HG03280 (cell line): ENCODE data around the gene MCL1.
"Not testable (repeated sequence)": the region's sequence is repeated elsewhere in the genome, so short reads cannot be mapped to it uniquely, and the experiment has no call there.

ENCODE experiments used
- ATAC-seq: cut with Tn5 transposase; IDR thresholded peaks from one replicate; pipeline ENCODE4 v1.9.1; 2021; ENCODE audit warnings: mild to moderate bottlenecking, moderate library complexity; ENCODE audit not compliant: unreplicated experiment

Gene MCL1

GRCh38 chr1:150579110-150579944 is at the start of gene MCL1:
Gene MCL1, minus strand, starts transcription at chr1:150579610. Its CDS starts 80 bp downstream, at chr1:150579530.
- peak; percentile 90 for ATAC-seq

DNA sequence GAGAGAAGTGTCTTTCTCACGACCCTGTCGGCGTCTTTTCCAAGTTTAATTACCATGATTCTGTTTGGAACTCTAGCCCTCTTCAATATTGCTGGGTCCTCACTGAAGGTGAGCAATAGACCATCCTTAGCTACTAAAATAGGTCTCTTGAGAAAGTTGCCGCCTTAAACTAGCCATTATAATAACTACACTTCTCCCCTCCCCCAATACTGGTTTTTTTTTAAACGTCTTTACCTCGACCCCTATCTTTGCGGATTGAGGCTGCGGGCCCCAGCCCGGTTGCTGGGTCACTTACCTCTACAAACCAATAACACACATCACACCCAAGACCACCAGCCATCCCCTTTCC is 49.3 kb upstream of the MCL1 start:
- no peak for ATAC-seq

DNA sequence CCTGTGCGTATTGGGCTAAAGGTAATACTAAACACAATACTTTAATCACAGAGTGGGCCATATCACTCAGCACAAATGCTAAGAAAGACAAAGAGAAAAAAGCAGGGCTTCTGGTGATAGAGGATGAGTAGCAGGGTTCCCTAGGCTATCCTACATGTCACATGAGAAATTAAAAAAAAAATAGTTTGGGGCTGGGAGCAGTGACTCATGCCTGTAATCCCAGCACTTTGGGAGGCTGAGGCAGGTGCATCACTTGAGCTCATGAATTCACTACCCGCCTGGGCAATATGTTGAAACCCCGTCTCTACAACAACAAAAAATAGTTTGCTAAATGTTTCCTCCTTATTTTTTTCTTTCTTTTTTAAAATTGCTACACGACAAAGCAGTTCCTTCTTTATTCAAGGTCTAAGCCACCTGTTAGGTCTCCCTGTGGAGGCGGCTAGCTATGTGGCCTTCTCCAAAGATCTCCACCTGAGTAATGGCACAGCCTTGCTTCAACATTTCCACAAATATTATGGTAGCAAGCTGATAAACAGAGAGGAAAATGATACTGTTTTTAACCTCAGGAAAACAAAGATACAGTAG is 48.5 kb upstream of the MCL1 start:
- ATAC-seq = no peak

- no peak for ATAC-seq
Observed at GRCh38 chr1:150626150-150626549, 46.7 kb upstream of the MCL1 start.

DNA sequence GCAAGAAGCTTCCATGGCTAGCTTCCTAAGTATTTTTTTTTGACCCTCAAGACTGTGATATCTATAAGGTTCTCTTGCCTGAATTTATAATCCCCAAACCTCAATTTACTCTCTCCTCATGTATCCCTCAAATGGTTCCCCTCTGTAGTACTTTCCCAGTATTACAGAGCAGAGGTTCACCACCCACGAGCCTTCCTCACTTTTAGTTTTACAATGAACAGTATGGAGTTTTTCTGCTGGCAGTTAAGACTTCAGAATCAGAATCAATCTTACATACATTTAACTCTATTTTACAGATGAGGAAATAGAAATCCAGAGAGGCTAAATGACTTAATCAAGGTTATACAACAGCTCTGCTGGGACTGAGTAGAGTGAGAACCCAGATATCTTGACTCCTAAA is 45.1 kb upstream of the MCL1 start:
- ATAC-seq = not testable (repeated sequence)

DNA sequence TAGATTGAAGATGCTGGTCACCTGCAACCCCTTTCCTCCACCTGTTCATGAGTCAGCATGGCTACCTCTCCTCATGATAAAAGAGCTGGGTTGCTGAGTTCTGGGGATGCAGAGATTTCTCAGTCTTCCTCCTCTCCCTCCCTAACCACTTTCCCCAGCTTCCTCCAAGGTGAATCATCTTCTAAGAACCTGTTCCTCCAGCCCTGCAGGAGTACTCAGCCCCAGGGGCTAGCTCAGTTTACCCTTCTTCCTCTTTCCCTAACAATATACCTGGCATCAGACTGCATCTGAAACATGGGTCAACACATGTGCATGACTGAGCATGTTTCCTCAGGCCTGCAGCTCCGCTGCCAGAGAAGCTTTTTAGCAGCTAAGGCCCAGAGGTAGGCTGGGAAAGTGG is 44.7 kb upstream of the MCL1 start:
- ATAC-seq = not testable (repeated sequence)

- no peak for ATAC-seq
Observed at GRCh38 chr1:150622303-150622975, 43.0 kb upstream of the MCL1 start.

DNA sequence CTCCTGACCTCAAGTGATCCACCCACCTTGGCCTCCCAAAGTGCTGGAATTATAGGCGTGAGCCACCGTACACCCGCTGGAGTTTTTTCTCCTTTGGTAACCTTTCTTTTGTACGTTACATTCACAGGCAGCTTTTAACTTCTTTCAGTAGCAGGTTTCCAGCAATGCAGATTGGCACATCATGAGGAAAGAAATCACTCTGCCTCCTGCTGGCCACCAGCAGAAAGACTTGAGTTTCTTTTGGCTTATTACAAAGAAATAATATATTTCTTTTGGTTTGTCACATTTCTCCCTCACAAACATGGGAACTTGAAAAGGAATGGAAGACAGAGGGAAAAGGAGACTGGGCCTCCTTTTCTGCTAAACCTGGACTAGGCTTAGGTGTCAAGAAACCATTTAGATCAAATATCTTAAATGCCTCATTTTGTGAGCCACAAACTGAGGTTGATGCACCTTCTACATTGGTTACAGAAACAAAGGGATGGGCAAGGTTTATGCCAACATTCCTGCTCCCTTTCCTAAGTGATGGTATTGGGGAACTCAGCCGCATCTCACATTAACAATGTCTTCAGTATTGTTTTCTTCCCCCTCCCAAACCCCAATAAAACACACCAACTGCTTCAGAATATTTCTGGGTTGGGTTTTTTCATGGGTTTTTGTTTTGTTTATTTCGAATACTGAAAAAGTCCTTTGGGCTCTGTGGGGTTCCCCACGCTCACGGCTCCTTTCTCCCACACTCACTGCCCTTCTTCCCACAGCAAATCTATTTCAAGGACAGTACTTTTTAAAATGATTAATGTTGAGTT is 42.3 kb upstream of the MCL1 start:
- ATAC-seq = no peak

- ATAC-seq = no peak
Observed at GRCh38 chr1:150620919-150621318, 41.5 kb upstream of the MCL1 start.

- no peak for ATAC-seq
Observed at GRCh38 chr1:150619576-150620509, 40.4 kb upstream of the MCL1 start.

- no peak for ATAC-seq
Observed at GRCh38 chr1:150615346-150616201, 36.2 kb upstream of the MCL1 start.

GRCh38 chr1:150613061-150613920 is 33.9 kb upstream of the MCL1 start:
- no peak for ATAC-seq

- no peak for ATAC-seq
Observed at GRCh38 chr1:150612014-150612345, 32.6 kb upstream of the MCL1 start.

GRCh38 chr1:150610576-150610975 is 31.2 kb upstream of the MCL1 start:
- ATAC-seq = no peak

- no peak for ATAC-seq
Observed at GRCh38 chr1:150609732-150610131, 30.3 kb upstream of the MCL1 start.

DNA sequence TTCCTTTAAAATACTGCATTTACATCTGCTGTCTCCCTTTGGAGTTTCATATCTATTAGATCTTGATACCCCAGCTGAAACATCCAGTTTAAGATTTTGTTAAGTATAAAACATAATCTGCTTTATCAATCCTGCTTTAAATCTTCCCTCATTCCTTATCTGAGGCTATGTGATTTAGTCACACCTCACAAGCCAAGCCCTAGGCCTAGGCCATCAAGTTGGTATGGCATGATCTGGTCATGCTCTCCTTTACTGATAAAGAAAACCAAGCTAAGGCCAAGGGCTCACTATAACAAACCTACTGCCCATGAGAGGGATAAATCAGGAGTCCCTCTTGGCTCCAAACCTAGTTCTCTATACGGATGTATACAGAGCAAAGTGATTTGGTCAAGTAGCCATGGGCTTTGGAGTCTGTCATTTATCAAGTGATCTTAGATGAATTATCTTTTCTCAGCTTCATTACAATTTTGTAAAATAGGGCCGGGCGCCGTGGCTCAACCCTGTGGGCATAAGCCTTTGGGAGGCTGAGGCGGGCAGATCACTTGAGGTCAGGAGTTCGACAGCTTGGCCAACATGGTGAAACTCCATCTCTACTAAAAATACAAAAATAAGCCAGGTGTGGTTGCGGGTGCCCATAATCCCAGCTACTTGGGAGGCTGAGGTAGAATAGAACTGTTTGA is 27.2 kb upstream of the MCL1 start:
- ATAC-seq = no peak

GRCh38 chr1:150605451-150605731 is 26.0 kb upstream of the MCL1 start:
- not testable (repeated sequence) for ATAC-seq

GRCh38 chr1:150604226-150604588 is 24.8 kb upstream of the MCL1 start:
- no peak for ATAC-seq
